Fibroblast of lung (primary cell): Measurements from ENCODE around the gene LENG8. TPM values are rescaled to one million over a fixed set of nuclear protein-coding genes. Genes with fewer than 3 reads are reported as not detected.

ENCODE experiments used
- DNase-seq, 2 donors: peaks; one replicate each; pipeline versions ENCODE4 v3.0.0 to v3.0.0-alpha.2; 2010; ENCODE audit warnings: low read depth in 2 of 2
- H2AFZ ChIP-seq: 2 replicates; pipeline ENCODE4 v1.5.1; 2012; ENCODE audit warnings: low read length, control low read depth, inconsistent platforms
- H3K27ac ChIP-seq: 2 replicates; pipeline ENCODE4 v1.5.1; 2011; ENCODE audit warnings: low read length, control low read depth; ENCODE audit not compliant: insufficient read depth
- H3K27me3 ChIP-seq: 2 replicates; pipeline ENCODE4 v1.5.1; 2011; ENCODE audit warnings: mild to moderate bottlenecking, low read length; ENCODE audit not compliant: control insufficient read depth, insufficient read depth
- H3K36me3 ChIP-seq: 2 replicates; pipeline ENCODE4 v1.5.1; 2011; ENCODE audit warnings: low read length; ENCODE audit not compliant: control insufficient read depth, insufficient read depth
- H3K4me1 ChIP-seq: 2 replicates; pipeline ENCODE4 v1.5.1; 2011; ENCODE audit warnings: low read length; ENCODE audit not compliant: control insufficient read depth, insufficient read depth; ENCODE audit errors: extremely low read depth
- H3K4me2 ChIP-seq: 2 replicates; pipeline ENCODE4 v1.5.1; 2011; ENCODE audit warnings: low read length, control low read depth; ENCODE audit not compliant: insufficient read depth; ENCODE audit errors: extremely low read depth
- H3K4me3 ChIP-seq, 4 experiments: fragments of 200-600 bp in 1 of 4; sonication (generic) in 1 of 4; replicated peaks in 1 of 4; 2 replicates each; pipeline ENCODE4 v1.5.1; 2011 to 2016; ENCODE audit warnings: low read length in 4 of 4, low read depth in 3 of 4, mild to moderate bottlenecking in 3 of 4, control low read depth in 2 of 4, inconsistent platforms in 1 of 4, mixed read lengths in 1 of 4; ENCODE audit not compliant: insufficient read depth in 1 of 4; ENCODE audit errors: control extremely low read depth in 1 of 4
- H3K79me2 ChIP-seq: 2 replicates; pipeline ENCODE4 v1.5.1; 2012; ENCODE audit warnings: mild to moderate bottlenecking, low read length, inconsistent platforms; ENCODE audit not compliant: control insufficient read depth, insufficient read depth
- H3K9ac ChIP-seq: 2 replicates; pipeline ENCODE4 v1.5.1; 2011; ENCODE audit warnings: mild to moderate bottlenecking, low read length, control low read depth; ENCODE audit not compliant: insufficient read depth
- H3K9me3 ChIP-seq: 2 replicates; pipeline ENCODE4 v1.5.1; 2012; ENCODE audit warnings: low read depth, low read length; ENCODE audit not compliant: control insufficient read depth, insufficient read depth
- H4K20me1 ChIP-seq: 2 replicates; pipeline ENCODE4 v1.5.1; 2011; ENCODE audit warnings: low read length; ENCODE audit not compliant: control insufficient read depth, insufficient read depth; ENCODE audit errors: extremely low read depth
- CTCF ChIP-seq, 2 donors: IDR thresholded peaks in 1 of 2; conservative IDR thresholded peaks in 1 of 2; 1 replicate in 1 of 2; 2 replicates in 1 of 2; pipeline ENCODE4 v1.5.1; 2011 to 2012; ENCODE audit warnings: low read length in 2 of 2, control low read depth in 1 of 2, inconsistent platforms in 1 of 2, low read depth in 1 of 2, mild to moderate bottlenecking in 1 of 2
- EZH2 ChIP-seq: IDR thresholded peaks from 2 replicates; pipeline ENCODE4 v1.5.1; 2012; ENCODE audit warnings: low read length, control low read depth, mild to moderate bottlenecking; ENCODE audit errors: missing control alignments
- polyA plus RNA-seq, 2 donors: library from polyadenylated mRNA; depleted of rRNA in 1 of 2; stranded (reverse) in 1 of 2; unstranded in 1 of 2; fragments of >200 nt; gene quantifications; 2 replicates each; pipeline ENCODE4 v1.2.1, GENCODE V29; 2011 to 2012; ENCODE audit warnings: missing spikeins in 1 of 2
- total RNA-seq: library from RNA; depleted of rRNA; stranded (reverse); fragments of >200 nt; gene quantifications from 2 replicates; pipeline ENCODE4 v1.2.1, GENCODE V29; 2014

The LENG8 gene
- total and polyA plus RNA-seq, 2 donors (not counting 1 experiment from before 2014, with no cell fraction given): 12.7 to 32.4 TPM

- no peaks in the 10 kb centered on the region for H3K36me3 ChIP-seq
- H4K20me1 ChIP-seq: no peaks in the 10 kb centered on the region
- H3K27me3 ChIP-seq: no peaks in the 10 kb centered on the region
- no peak overlapping the region for H3K9ac ChIP-seq
- H3K4me1 ChIP-seq: peaks cover 5% of the 10 kb centered on the region
- H3K27ac ChIP-seq: no peak overlapping the region
- DNase-seq: no peak
- no peak overlapping the region for H2AFZ ChIP-seq
- no peak for TF ChIP-seq EZH2
- TF ChIP-seq CTCF (conservative IDR thresholded peaks at IDR 0.05 in 1 of 2, IDR thresholded peaks at IDR 0.05 in 1 of 2; ENCODE audit: low read depth in 1 of 2, low read length in 2 of 2): no peak
- no peak overlapping the region for H3K4me2 ChIP-seq
- no peaks in the 10 kb centered on the region for H3K79me2 ChIP-seq
- H3K9me3 ChIP-seq: no peaks in the 10 kb centered on the region
- peak overlapping the region in 1 of 4 experiments; percentile 69 for H3K4me3 ChIP-seq
Measured at GRCh38 chr19:54470276-54470887, 21.4 kb downstream of the LENG8 start.

- Histone ChIP-seq H3K36me3 (no peaks in the 10 kb centered on the region), H3K9ac (peak overlapping the region; percentile 23), H3K27ac (no peak overlapping the region), H3K9me3 (no peaks in the 10 kb centered on the region), H2AFZ (no peak overlapping the region), H3K4me2 (peak overlapping the region; percentile 40), H4K20me1 (no peaks in the 10 kb centered on the region), H3K4me1 (peaks cover 5% of the 10 kb centered on the region), H3K79me2 (no peaks in the 10 kb centered on the region), H3K4me3 (peak overlapping the region; percentile 1 to 69 (median 30)), H3K27me3 (no peaks in the 10 kb centered on the region)
- DNase-seq: no peak
- TF ChIP-seq CTCF (conservative IDR thresholded peaks at IDR 0.05 in 1 of 2, IDR thresholded peaks at IDR 0.05 in 1 of 2; ENCODE audit: low read depth in 1 of 2, low read length in 2 of 2) (no peak), EZH2 (peak; percentile 31)
Measured at GRCh38 chr19:54470991-54471782, 22.2 kb downstream of the LENG8 start.

GRCh38 chr19:54473071-54473891, 24.3 kb downstream of the LENG8 start, which contains the start of gene CDC42EP5:
Gene CDC42EP5 (minus strand): TSS chr19:54473296. CDS start chr19:54465547, 7,749 bp downstream.
- H3K4me1 ChIP-seq: peaks cover 5% of the 10 kb centered on the region
- peak within 1 kb of the TSS; percentile 75 for H3K4me2 ChIP-seq
- H3K79me2 ChIP-seq: no peaks in the 10 kb centered on the region
- H3K4me3 ChIP-seq: peak within 1 kb of the TSS; percentile 48 to 72 (median 62)
- H3K27ac ChIP-seq: no peak within 1 kb of the TSS
- DNase-seq: peak; percentile 81 to 84
- no peaks in the 10 kb centered on the region for H3K9me3 ChIP-seq
- H4K20me1 ChIP-seq: no peaks in the 10 kb centered on the region
- H3K27me3 ChIP-seq: no peaks in the 10 kb centered on the region
- H3K36me3 ChIP-seq: no peaks in the 10 kb centered on the region
- H3K9ac ChIP-seq: peak within 1 kb of the TSS; percentile 16
- no peak for TF ChIP-seq EZH2
- TF ChIP-seq CTCF (conservative IDR thresholded peaks at IDR 0.05 in 1 of 2, IDR thresholded peaks at IDR 0.05 in 1 of 2; ENCODE audit: low read depth in 1 of 2, low read length in 2 of 2): no peak
- H2AFZ ChIP-seq: peak within 1 kb of the TSS; percentile 63
